Stimulated activated CD4-positive, alpha-beta T cell treated with anti-CD3 and anti-CD28 coated beads, TNF-alpha, amount 100 ng/mL, for 1 hour (primary cell): ENCODE data around the gene WNT5A.
"Not testable (repeated sequence)": the region's sequence is repeated elsewhere in the genome, so short reads cannot be mapped to it uniquely, and the experiment has no call there.

ENCODE experiments used
- DNase-seq, 3 donors: peaks; one replicate each; pipeline ENCODE4 v3.0.0-alpha.2; 2020; ENCODE audit warnings: low read depth in 3 of 3, low spot score in 1 of 3

Gene WNT5A

GRCh38 chr3:55507808-55508207 is 20.7 kb upstream of the WNT5A start:
- DNase-seq, result no peak

GRCh38 chr3:55505776-55506175 is 18.7 kb upstream of the WNT5A start:
- no peak for DNase-seq

GRCh38 chr3:55505102-55505501 is 18.0 kb upstream of the WNT5A start:
- DNase-seq, result not testable (repeated sequence)

- DNase-seq, result no peak
Measured at GRCh38 chr3:55501905-55502304, 14.8 kb upstream of the WNT5A start.

GRCh38 chr3:55500555-55501330 is 13.6 kb upstream of the WNT5A start:
- no peak for DNase-seq

- no peak for DNase-seq
Measured at GRCh38 chr3:55498520-55498919, 11.4 kb upstream of the WNT5A start.

GRCh38 chr3:55497250-55497649 is 10.1 kb upstream of the WNT5A start:
- no peak for DNase-seq

- DNase-seq, result no peak
Measured at GRCh38 chr3:55494976-55495375, 7.9 kb upstream of the WNT5A start.

GRCh38 chr3:55492976-55493375 is 5.9 kb upstream of the WNT5A start:
- DNase-seq, result no peak

GRCh38 chr3:55491296-55491816 is 4.2 kb upstream of the WNT5A start:
- DNase-seq, result no peak

- no peak for DNase-seq
Measured at GRCh38 chr3:55490276-55490913, 3.3 kb upstream of the WNT5A start.

GRCh38 chr3:55489798-55490132 is 2.7 kb upstream of the WNT5A start:
- DNase-seq, result no peak

GRCh38 chr3:55488398-55489055 is 1.4 kb upstream of the WNT5A start:
- no peak for DNase-seq

- DNase-seq, result no peak
Measured at GRCh38 chr3:55487381-55488241, 505 bp upstream of the WNT5A start.

- no peak for DNase-seq
Measured at GRCh38 chr3:55486101-55486856, 827 bp downstream of the WNT5A start.

GRCh38 chr3:55484801-55485791 is 2.0 kb downstream of the WNT5A start:
- DNase-seq, result no peak

- no peak for DNase-seq
Measured at GRCh38 chr3:55484191-55484689, 2.9 kb downstream of the WNT5A start.

- DNase-seq, result no peak
Measured at GRCh38 chr3:55483196-55484095, 3.7 kb downstream of the WNT5A start.
